Brain pericyte (primary cell): ENCODE results near the gene AURKAIP1.
A peak's percentile ranks its signal among the peaks of the same experiment; 100 is the strongest.
"Not testable (repeated sequence)": the region's sequence is repeated elsewhere in the genome, so short reads cannot be mapped to it uniquely, and the experiment has no call there.

Experiments used
- DNase-seq: peaks from one replicate; pipeline ENCODE4 v3.0.0-alpha.2; 2012; ENCODE audit warnings: low read depth, low spot score

The AURKAIP1 gene

DNA sequence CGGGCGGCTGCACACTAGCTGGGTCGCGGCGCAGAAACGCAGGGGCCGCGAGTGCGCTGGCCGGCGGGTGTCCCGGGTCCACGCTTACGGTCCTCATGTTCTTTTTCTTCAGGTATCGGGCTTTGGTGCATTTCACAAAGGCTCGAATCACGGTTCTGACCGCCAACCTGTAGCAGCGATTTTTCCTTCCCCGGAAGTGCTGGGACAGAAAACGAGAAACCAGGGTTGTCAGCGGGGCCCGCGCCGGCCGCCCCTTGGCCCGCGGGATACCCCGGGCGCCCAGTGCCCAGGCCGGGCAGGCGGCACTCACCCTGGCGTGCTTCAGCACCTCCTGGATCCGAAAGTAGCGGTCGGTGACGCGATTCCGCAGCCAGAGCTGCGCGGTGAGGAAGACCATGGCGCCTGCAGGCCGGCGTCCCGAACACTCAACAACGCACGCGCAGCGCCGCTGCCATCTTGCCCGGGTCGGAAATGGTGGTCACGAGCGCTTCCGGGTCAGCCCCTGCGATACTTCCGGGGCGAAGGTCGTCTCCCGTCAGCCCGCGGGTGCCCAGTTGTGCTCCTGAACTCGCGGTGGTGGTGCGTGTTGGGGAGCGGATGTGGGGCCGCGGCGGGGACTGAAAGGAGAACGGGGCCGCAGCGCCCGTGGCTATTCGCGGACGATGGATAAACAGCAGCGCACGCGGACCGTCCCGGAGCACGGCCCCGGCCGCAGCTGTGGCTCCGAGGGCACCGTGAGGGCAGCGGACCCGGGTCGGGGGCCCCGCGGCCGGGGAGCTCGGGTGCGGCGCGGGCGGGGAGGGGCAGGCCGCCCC lies 32.0 kb upstream of the AURKAIP1 start, which contains the start of gene MRPL20:
Gene MRPL20 (minus strand): TSS at position 473 of the 815 bp plus-strand sequence. CDS start 76 bp downstream, at position 397.
- DNase-seq = peak; percentile 61

DNA sequence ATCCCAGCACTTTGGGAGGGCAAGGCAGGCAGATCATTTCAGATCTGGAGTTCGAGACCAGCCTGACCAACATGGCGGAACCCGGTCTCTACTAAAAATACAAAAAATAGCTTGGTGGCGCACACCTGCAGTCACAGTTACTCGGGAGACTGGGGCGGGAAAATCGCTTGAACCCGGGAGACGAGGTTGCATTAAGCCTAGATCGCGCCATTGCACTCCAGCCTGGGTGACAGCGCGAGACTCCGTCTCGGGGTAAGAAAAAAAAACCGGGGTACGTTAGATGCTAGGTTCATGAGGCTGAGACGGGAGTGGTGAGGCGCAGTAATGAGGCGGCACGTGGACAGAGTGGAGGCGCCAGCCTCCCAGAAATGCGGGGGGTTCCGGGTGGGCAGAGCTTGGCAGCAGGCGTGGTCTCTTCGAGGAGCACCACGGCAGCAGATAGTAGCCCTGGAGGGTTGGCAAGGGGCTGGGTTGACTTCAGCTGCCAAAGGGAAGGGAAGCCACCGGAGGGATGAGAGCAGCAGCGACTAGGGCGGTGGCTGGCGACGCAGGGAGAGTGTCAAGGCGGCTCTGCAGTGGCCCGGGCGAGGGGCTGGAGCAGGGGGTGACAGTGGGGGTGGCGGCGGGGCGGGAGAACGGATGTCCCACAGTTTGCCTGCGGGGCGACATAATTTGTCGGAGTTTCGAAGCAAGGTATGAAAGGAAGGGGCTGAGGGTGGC lies 31.3 kb upstream of the AURKAIP1 start:
- DNase-seq = no peak

DNA sequence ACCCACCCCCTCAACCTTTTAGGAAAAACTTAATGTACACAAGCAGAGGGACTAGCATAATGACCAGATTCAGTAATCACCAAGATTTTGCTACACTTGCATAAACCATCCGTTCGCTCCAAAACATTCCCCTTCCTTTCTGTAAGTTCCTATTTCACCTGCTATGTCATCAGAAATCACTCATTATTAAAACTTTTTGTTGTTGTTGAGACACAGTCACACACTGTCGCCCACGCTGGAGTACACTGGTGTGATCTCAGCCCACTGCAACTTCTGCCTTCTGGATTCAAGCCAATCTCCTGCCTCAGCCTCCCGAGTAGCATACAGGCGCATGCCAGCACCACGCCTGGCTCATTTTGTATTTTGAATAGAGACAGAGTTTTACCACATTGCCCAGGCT lies 28.6 kb upstream of the AURKAIP1 start:
- no peak for DNase-seq

DNA sequence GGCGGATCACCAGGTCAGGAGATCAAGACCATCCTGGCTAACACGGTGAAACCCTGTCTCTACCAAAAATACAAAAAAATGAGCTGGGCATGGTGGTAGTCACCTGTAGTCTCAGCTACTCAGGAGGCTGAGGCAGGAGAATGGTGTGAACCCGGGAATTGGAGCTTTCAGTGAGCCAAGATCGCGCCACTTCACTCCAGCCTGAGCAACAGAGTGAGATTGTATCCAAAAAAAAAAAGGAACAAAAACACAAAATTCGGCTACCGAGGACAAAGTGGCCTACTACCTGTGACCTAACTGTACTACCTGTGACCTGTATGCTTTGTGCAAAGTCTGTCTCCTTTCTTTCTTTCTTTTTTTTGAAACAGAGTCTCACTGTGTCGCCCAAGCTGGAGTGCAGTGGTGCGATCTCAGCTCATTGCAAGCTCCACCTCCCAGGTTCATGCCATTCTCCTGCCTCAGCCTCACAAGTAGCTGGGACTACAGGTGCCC lies 27.9 kb upstream of the AURKAIP1 start:
- DNase-seq = not testable (repeated sequence)

DNA sequence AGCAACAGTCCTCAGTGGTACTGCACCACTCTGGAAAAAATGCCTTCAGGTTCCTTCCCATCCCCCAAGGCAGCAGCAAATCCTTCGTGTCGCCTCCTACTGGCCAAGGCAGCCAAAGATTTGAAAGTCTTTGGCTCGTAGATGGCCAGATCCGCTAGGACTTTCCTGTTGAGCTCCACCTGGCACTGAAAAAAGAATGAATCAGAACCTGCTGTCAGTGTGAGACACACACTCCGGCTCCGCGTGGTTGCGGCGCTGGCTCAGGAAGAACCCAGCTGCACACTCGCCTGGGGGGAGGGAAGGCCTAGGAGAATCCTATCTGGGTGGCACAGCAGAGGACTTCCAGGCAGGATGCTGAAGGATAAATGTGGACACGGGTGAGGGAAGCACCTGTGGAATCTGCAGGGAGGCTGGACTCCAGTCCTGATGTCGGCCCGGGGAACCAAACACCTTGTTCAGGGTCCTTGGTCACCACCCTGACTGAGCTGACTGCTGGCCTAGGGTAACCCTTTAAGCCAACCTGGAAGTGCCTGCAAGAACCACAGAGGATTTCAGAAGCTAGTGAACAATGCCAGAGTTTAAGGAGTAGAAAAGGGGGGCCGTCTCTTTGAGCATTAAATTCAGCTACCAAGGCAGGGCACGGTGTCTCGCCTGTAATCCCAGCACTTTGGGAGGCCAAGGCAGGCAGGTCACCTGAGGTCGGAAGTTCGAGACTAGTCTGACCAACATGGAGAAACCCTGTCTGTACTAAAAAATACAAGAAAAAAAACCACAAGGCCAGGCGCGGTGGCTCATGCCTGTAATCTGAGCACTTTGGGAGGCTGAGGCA lies 27.3 kb upstream of the AURKAIP1 start:
- DNase-seq = no peak

DNA sequence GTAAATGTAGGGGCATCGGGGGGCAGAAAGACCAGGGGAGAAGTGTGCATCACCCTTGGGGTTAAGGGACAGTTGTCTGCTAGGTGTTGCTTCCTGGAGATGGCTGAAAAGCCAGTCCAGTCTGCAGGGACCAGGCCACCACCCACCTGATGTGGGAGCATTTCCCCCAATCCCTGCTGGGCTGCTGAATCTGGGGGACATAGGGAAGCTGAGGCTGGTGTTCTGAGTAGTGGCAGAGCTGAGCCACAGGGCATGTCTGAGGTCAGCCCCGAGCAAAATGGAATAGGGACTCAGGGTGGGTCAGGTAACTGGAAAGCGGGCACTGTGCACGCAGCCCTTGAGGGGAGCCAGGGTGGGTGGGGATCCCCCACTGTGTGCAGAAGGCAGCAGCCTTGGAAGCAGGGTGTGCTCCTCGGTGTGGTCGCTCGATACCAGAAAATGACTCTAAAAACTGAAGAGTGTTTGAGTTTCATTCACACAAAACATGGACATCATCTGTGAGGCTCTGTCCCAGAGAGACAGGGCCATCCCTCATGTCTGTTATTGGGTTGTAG lies 26.5 kb upstream of the AURKAIP1 start:
- DNase-seq = no peak

DNA sequence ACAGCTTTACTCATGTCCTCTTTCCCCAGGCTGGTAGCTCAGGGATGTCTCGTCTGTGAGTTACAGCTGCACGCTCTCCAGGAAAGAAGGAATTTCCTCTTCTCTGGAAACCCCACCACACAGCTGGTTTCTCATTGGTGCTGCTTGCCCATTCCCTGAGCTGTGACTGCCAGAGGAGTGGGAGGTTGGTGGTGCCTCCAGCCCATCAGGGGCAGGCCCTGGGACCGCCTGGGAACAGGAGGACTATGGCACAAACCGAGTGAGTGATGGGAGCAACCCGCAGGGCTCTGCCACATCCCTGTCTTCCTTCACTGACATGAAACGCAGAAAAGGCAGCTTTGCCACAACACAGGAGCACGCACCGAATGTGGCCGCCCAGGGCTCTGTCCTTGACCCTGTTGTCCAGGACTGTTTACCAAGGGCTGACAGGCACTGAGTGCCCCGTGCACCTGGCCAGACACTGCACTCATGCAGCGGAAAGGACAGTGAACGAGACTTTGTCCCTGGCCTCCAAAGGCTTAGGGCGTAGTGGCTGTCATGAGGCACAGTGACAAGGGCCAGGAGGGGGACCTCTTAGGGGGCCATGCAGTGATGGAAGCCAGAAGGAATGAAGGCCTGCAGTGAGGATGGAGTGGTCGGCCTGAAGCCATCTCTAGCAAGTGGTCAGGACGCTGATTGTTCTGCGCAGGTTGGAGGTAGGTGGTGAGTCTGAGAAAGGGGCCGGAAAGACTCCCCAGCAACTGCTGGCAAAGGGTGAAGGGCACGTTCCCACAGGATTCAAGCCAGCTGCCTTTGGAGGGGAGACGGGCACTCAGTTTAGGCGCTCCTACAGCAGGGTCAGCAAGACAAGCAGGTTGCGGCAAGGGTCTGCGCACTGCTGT lies 25.8 kb upstream of the AURKAIP1 start:
- no peak for DNase-seq

DNA sequence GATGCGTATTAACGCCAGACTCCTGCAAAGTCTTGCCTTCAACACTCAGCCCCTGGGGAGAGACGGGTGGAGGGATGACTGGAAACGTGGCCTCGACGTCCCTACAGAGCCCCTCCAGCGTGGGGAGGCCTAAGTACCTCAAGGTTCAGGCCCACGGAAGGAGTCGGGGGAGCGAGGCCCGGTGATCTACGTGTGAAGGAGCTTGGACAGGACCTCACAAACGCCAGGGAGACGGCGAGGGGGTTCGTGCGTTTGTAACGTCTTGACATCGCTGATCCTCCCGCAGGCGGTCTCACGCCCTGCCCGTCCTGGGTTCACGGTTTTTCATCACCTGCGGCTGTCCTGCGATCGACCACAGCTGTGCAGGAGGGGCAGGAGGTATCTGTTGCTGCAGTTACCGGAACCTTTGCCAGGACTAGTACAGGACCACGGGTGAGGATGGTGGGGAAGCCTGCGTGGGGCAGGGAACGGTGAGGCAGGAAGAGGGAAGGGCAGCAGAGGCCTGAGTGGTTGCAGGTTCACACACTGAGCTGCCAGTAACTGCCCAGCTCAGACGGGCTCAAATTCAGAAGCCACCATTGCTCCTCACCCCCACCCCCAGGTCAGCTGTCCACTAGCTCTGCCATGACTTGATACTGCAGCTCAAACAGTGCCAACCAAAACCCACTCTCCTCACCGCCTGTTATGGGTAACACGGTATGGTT lies 25.0 kb upstream of the AURKAIP1 start:
- DNase-seq = no peak

DNA sequence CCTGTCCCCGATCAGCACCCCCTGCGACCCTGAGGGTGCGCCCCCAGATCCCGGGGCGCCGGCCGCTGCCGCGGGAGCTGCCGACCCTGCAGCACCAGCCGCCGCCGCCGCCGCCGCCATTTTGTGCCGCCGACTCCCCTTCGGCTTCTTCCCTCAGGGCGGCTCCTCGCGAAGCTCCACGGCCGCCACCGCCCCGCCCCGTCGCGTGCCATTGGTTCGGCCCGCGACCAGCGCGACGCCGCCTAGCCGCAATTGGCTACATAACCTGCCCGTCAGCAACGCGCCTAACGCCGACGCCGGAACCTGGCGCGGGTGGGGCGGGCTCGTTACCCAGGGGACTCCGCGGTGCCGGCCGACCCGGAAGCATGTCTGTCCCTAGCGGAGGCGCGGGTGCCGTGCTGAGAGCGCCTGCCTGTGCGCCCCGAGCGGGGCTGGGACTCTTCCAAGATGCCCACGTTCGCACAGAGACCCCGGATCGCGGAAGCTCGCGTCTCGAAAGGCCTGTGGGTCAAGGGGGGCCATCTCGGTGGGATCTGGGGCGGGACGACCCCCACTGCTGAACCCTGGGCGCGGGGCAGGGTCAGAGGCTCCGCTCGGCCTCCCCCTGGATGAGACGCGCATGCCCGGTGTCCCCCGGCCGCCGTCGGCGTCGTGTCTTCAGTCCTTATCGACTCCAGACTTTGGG lies 24.3 kb upstream of the AURKAIP1 start, which contains the start of gene CCNL2:
Gene CCNL2 (minus strand): TSS at position 149 of the 685 bp plus-strand sequence. CDS start 29 bp downstream, at position 120.
- peak; percentile 97 for DNase-seq

DNA sequence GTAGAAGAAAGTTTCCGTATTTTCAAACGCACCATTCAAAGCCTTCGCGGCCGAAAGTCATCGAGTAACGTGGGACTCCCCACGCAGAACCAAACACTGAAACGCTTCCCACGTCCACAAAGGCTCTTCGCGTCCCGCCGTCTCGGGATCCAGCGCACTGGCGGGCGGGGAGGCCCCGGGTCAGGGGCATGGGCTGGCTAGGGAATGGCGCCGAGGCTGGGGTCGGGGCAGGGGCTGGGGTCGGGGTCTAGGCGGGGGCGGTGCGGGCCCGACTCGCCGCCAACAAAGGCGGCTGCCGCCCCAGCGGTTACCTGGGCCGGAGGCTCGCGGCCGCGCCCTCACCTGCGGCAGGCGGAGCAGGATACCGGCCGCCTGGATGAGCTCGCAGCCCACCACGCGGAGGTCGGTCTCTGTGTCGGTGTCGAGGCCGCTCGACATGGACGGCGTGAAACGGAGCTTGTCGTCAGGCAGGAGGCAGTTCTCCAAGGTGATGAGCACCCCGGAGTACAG lies 23.7 kb upstream of the AURKAIP1 start:
- no peak for DNase-seq

DNA sequence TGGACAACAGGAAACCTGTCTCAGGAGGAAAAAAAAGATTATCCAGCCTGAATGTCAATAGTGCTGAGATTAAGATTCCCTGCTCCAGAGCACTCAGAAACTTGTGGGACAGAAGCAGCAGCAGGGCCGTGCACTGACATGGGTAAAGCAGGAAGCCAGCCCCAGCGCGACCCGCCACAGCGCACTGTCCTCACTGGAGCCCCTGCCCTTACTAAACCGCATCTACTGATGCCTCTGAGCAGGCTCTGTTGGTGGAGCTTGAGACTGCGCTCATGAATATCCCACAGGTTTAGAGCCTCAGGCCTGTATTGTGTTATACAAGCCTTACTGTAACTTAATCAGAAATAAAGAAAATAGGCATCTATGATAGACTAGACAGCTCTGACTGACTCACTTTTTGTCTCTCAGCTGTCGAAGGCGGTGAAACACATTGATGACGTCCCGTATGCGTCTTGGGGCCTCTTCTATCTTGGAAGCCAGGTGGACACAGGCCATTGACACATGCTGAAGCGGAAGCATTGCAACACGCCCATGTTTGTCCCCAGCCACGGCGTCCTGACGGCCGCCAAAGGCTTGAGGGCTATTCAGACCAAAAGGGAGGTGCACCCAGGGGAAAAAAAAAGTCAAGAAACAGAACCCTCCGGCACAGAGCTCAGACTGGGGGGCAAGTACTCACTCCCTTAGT lies 23.0 kb upstream of the AURKAIP1 start:
- no peak for DNase-seq

DNA sequence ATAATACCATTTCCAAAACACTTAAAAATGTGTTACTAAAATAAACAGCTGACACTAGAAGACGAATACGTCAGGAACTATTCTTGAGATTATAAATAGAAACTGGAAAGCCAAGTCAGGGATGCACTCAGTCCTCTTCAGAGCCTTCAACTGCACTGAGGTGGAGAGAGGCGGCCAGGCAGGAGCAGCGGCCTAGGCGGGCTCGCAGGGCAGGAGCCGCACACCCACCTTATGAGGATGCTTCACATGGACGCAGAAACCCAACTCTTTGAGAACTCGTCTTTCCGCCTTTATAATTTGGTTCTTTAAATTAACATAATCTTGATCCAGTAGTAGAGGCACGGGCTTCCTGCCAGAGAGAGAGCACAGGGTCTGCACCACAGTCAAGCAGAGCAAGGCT lies 20.2 kb upstream of the AURKAIP1 start:
- no peak for DNase-seq

DNA sequence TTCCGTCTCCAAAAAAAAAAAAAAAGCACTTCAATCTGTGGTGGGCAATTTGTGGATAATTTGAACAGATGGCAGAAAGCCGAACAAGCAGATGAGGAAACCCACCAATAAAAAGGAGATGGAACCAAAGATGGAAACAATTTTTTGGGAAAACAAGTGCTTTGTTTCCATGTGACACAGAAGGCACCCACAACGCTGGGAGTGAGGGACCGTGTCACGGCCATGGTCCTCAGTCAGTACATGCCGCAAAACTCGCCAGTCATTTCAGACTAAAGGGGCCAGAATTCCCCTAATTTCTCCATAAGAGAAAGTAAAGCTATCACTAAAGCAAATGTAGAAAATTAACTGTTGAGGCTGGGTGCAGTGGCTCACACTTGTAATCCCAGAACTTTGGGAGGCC lies 19.1 kb upstream of the AURKAIP1 start:
- no peak for DNase-seq

DNA sequence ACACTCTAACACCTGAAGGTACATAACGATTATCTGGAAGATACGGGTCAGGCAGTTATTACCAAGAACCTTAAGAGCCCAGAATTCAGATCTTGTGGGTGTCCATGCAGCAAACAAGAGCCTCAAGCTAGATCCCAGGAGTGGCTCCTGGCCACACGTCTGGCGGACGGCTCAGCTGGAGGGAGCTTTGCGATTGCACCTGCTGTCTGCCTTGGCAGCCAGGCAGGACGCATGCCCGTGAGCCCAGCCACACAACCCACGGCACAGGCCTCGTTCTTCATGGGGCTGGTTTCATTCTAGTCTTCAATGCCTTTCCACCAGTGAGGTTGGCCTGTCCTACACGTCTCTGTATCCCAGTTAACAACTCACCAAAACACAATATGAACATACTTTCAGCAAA lies 18.4 kb upstream of the AURKAIP1 start:
- DNase-seq = no peak

DNA sequence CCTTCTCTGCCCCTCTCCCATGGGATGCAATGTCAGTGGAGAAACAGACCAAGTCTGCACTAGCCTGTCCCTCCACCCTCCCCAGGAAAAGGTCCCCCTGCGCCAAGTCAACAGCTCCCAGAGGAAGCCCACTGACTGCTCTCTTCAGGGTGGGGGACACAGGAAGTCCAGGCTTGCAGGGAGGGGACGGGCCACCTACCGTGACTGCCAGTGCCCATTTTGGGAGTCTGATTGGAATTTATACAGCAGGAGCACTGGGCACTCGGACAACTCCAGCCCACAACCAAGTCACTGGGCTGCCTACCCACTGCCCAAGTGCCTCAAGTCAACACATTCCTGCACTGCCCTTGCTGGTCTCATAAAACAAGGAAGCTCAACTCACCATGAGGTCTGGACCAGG lies 18.0 kb upstream of the AURKAIP1 start:
- no peak for DNase-seq

DNA sequence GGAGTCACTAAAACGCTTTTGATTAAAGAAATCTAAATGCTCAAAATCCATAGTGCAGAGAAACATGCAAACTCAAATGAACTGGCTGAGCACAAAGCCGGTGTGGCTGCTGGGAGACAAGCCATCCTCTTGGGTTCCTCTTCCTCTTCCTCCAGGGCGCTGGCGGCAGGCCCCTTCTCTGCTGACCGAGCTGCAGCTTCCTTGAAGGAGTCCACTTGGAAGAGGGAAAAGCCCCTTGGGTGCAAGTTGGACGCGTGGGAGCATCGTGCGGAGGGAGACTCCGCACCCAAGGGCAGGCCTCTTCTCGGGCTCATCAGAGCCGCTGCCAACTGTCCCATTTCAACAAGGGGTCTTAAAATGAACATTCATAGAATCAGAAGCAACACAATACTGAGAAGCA lies 16.2 kb upstream of the AURKAIP1 start:
- no peak for DNase-seq

DNA sequence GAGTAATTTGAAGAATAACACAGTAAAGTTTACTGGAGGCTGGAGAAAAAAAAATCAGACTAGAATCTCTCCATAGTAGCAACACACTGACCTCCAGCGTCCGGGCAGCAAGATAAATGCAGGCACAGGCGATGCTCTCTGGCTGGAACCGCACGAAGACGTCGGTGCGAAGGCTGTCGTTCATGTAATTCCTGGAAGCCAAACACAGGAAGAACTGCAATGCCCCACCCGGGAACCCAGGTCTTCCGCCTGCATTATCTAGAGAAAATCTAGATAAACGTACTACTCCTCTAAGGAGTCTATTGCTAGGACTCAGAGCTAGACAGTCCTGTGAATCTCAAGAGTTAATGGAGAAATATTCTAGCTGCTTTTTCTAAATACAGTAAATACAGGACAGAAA lies 15.7 kb upstream of the AURKAIP1 start:
- no peak for DNase-seq

DNA sequence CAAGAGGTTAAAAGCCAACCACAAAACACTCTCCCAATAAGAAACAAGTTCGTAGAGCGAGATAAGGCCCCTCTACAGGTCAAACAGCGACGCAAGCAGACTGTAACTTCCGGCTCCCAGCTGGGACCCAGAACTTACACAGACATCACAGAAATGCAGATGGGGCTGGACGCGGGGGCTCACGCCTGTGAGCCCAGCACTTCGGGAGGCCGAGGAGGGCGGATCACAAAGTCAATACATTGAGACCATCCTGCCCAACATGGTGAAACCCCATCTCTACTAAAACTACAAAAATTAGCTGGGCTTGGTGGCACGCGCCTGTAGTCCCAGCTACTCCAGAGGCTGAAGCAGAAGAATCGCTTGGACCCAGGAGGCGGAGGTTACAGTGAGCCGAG lies 13.1 kb upstream of the AURKAIP1 start:
- DNase-seq = no peak
